ENCODE measurements around the gene NUF2. TPM values are rescaled to one million over a fixed set of nuclear protein-coding genes. Genes with fewer than 3 reads are reported as not detected.

Gene NUF2
- polyA plus RNA-seq, 1 donor (not counting 4 experiments of a cell fraction or from before 2014, with no cell fraction given) = 10.6 TPM

DNA sequence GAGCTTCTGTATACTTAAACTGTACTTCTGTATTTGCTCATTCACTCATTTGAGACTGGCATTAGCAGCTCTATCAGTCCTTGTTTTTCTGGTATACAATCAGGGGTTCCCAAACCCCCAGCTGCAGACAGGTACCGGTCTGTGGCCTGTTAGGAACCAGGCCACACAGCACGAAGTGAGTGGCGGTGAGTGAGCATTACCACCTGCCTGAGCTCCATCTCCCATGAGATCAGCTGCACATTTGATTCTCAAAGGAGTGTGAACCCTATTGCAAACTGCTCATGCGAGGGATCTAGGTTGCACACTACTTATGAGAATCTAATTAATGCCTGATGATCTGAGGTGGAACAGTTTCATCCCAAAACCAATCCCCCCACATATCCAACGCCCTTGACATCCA is 18.2 kb upstream of the NUF2 start:
- Histone ChIP-seq H3K36me3 (ENCODE audit: control insufficient read depth in 2 of 2, extremely low read depth in 1 of 2, insufficient read depth in 2 of 2, low read length in 2 of 2) (no peaks in the 10 kb centered on the region), H3K9ac (ENCODE audit: control insufficient read depth, extremely low read depth, insufficient read depth, low read length) (no peak overlapping the region), H3K9me1 (ENCODE audit: control insufficient read depth, extremely low read depth, insufficient read depth, low read length) (no peaks in the 10 kb centered on the region), H4K20me1 (ENCODE audit: control insufficient read depth, extremely low read depth, insufficient read depth, low read length) (no peaks in the 10 kb centered on the region), H3K27me3 (ENCODE audit: control insufficient read depth, extremely low read depth, insufficient read depth, low read length) (no peaks in the 10 kb centered on the region), H3K4me1 (ENCODE audit: control insufficient read depth, extremely low read depth, insufficient read depth, low read length) (no peaks in the 10 kb centered on the region), H2AFZ (ENCODE audit: control insufficient read depth, low read length) (no peak overlapping the region), H3K4me3 (ENCODE audit: control insufficient read depth in 2 of 3, extremely low read depth in 1 of 3, insufficient read depth in 2 of 3, low read depth in 1 of 3, low read length in 3 of 3) (no peak overlapping the region), H3K79me2 (ENCODE audit: control insufficient read depth, insufficient read depth, low read length) (no peaks in the 10 kb centered on the region), H3K9me3 (ENCODE audit: control insufficient read depth, low read depth, low read length) (no peaks in the 10 kb centered on the region), H3K4me2 (ENCODE audit: control insufficient read depth, extremely low read depth, insufficient read depth, low read depth, low read length) (no peak overlapping the region), H3K27ac (ENCODE audit: control insufficient read depth, insufficient read depth, low read length) (no peak overlapping the region)
- FAIRE-seq (no peak), DNase-seq (ENCODE audit: low read depth, low spot score) (no peak)
- TF ChIP-seq, protein P1, sequence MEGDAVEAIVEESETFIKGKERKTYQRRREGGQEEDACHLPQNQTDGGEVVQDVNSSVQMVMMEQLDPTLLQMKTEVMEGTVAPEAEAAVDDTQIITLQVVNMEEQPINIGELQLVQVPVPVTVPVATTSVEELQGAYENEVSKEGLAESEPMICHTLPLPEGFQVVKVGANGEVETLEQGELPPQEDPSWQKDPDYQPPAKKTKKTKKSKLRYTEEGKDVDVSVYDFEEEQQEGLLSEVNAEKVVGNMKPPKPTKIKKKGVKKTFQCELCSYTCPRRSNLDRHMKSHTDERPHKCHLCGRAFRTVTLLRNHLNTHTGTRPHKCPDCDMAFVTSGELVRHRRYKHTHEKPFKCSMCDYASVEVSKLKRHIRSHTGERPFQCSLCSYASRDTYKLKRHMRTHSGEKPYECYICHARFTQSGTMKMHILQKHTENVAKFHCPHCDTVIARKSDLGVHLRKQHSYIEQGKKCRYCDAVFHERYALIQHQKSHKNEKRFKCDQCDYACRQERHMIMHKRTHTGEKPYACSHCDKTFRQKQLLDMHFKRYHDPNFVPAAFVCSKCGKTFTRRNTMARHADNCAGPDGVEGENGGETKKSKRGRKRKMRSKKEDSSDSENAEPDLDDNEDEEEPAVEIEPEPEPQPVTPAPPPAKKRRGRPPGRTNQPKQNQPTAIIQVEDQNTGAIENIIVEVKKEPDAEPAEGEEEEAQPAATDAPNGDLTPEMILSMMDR (optimal IDR thresholded peaks at IDR 0.05 in 1 of 3, IDR thresholded peaks at IDR 0.05 in 1 of 3, conservative IDR thresholded peaks at IDR 0.05 in 1 of 3; ENCODE audit: extremely low read depth in 1 of 3, insufficient read depth in 2 of 3, low read length in 3 of 3) = no peak
- TF ChIP-seq EZH2 (IDR thresholded peaks at IDR 0.05; ENCODE audit: low read length) = no peak
- dilution Hi-C loops (cut with MboI; ENCODE audit: extremely low pct_ligation_motif_present, low sequenced_read_pairs) = no loop called here

GRCh38 chr1:163305441-163305840 is 16.3 kb upstream of the NUF2 start:
- DNase-seq (ENCODE audit: low read depth, low spot score) = no peak
- dilution Hi-C loops (cut with MboI; ENCODE audit: extremely low pct_ligation_motif_present, low sequenced_read_pairs) = no loop called here
- Histone ChIP-seq H3K9ac (ENCODE audit: control insufficient read depth, extremely low read depth, insufficient read depth, low read length) (no peak overlapping the region), H3K9me3 (ENCODE audit: control insufficient read depth, low read depth, low read length) (no peaks in the 10 kb centered on the region), H4K20me1 (ENCODE audit: control insufficient read depth, extremely low read depth, insufficient read depth, low read length) (no peaks in the 10 kb centered on the region), H3K36me3 (ENCODE audit: control insufficient read depth in 2 of 2, extremely low read depth in 1 of 2, insufficient read depth in 2 of 2, low read length in 2 of 2) (no peaks in the 10 kb centered on the region), H3K4me2 (ENCODE audit: control insufficient read depth, extremely low read depth, insufficient read depth, low read depth, low read length) (no peak overlapping the region), H3K79me2 (ENCODE audit: control insufficient read depth, insufficient read depth, low read length) (no peaks in the 10 kb centered on the region), H3K4me1 (ENCODE audit: control insufficient read depth, extremely low read depth, insufficient read depth, low read length) (no peaks in the 10 kb centered on the region), H3K9me1 (ENCODE audit: control insufficient read depth, extremely low read depth, insufficient read depth, low read length) (no peaks in the 10 kb centered on the region), H3K4me3 (ENCODE audit: control insufficient read depth in 2 of 3, extremely low read depth in 1 of 3, insufficient read depth in 2 of 3, low read depth in 1 of 3, low read length in 3 of 3) (no peak overlapping the region), H3K27ac (ENCODE audit: control insufficient read depth, insufficient read depth, low read length) (no peak overlapping the region), H2AFZ (ENCODE audit: control insufficient read depth, low read length) (no peak overlapping the region), H3K27me3 (ENCODE audit: control insufficient read depth, extremely low read depth, insufficient read depth, low read length) (no peaks in the 10 kb centered on the region)
- no peak for TF ChIP-seq EZH2 (IDR thresholded peaks at IDR 0.05; ENCODE audit: low read length)
- TF ChIP-seq, protein P1 (optimal IDR thresholded peaks at IDR 0.05 in 1 of 3, IDR thresholded peaks at IDR 0.05 in 1 of 3, conservative IDR thresholded peaks at IDR 0.05 in 1 of 3; ENCODE audit: extremely low read depth in 1 of 3, insufficient read depth in 2 of 3, low read length in 3 of 3) = no peak
- no peak for FAIRE-seq

All from keratinocyte (primary cell).